Sigmoid colon (tissue), 4 donors: ENCODE results near the gene NUDT12.

Experiments used
- EP300 ChIP-seq, 4 donors: sonication (generic); formaldehyde crosslinking; IDR thresholded peaks; one replicate each; pipeline ENCODE4 v1.6.1; 2017; ENCODE audit warnings: antibody characterized with exemption in 4 of 4
- POLR2A ChIP-seq, 2 donors: fragments of 450-650 bp; IDR thresholded peaks; one replicate each; pipeline ENCODE4 v1.6.1; 2016; ENCODE audit warnings: antibody characterized with exemption in 2 of 2, mild to moderate bottlenecking in 2 of 2, moderate library complexity in 2 of 2
- POLR2AphosphoS5 ChIP-seq, 4 donors: sonication (generic); formaldehyde crosslinking; IDR thresholded peaks; one replicate each; pipeline ENCODE4 v1.6.1; 2017; ENCODE audit warnings: antibody characterized with exemption in 4 of 4
- TF ChIP-seq, protein P1 (sequence below), 4 experiments: fragments of 450-650 bp in 3 of 4; fragments of 200-600 bp in 1 of 4; IDR thresholded peaks; one replicate each; pipeline ENCODE4 v1.5.1; 2016 to 2019; ENCODE audit warnings: antibody characterized with exemption in 4 of 4, mild to moderate bottlenecking in 3 of 4, moderate library complexity in 2 of 4

DNA sequence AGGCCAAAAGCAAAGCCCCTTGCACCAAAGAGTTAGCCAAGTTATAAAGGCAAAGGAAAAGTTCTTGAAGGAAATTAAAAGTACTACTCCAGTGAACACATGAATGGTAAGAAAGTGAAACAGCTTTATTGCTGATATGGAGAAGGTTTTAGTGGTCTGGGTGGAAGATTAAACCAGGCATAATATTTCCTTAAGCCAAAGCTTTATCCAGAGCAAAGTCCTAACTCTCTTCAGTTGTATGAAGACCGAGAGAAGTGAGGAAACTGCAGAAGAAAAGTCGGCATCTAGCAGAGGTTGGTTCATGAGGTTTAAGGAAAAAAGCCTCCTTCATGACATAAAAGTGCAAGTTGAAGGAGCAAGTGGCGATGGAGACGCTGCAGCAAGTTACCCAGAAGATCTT lies 3.1 kb upstream of the NUDT12 start:
- TF ChIP-seq POLR2A (IDR thresholded peaks at IDR 0.05) (no peak), POLR2AphosphoS5 (IDR thresholded peaks at IDR 0.05) (no peak), EP300 (IDR thresholded peaks at IDR 0.05) (no peak)
- TF ChIP-seq, protein P1, sequence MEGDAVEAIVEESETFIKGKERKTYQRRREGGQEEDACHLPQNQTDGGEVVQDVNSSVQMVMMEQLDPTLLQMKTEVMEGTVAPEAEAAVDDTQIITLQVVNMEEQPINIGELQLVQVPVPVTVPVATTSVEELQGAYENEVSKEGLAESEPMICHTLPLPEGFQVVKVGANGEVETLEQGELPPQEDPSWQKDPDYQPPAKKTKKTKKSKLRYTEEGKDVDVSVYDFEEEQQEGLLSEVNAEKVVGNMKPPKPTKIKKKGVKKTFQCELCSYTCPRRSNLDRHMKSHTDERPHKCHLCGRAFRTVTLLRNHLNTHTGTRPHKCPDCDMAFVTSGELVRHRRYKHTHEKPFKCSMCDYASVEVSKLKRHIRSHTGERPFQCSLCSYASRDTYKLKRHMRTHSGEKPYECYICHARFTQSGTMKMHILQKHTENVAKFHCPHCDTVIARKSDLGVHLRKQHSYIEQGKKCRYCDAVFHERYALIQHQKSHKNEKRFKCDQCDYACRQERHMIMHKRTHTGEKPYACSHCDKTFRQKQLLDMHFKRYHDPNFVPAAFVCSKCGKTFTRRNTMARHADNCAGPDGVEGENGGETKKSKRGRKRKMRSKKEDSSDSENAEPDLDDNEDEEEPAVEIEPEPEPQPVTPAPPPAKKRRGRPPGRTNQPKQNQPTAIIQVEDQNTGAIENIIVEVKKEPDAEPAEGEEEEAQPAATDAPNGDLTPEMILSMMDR (IDR thresholded peaks at IDR 0.05): no peak
